DND-41 (cell line): Measurements from ENCODE around the gene HMGN3.

Experiments used
- ATAC-seq: fragments of 200-7000 bp; cut with Tn5 transposase; 3 replicates; pipeline ENCODE4 v1.9.1; 2021; ENCODE audit warnings: low read depth; ENCODE audit not compliant: insufficient read depth
- DNase-seq: peaks from one replicate; pipeline ENCODE4 v3.0.0-alpha.2; 2020
- H2AFZ ChIP-seq: 2 replicates; pipeline ENCODE4 v1.6.0; 2012; ENCODE audit warnings: low read depth, low read length
- H3K27ac ChIP-seq: 2 replicates; pipeline ENCODE4 v1.5.1; 2012; ENCODE audit warnings: low read length, inconsistent platforms
- H3K27me3 ChIP-seq: fragments of 200-600 bp; sonication (generic); 2 replicates; pipeline ENCODE4 v1.6.0; 2012; ENCODE audit warnings: low read length, mild to moderate bottlenecking, inconsistent platforms; ENCODE audit not compliant: insufficient read depth, poor library complexity
- H3K36me3 ChIP-seq: 2 replicates; pipeline ENCODE4 v1.5.1; 2012; ENCODE audit warnings: low read length, inconsistent platforms; ENCODE audit not compliant: insufficient read depth
- H3K4me1 ChIP-seq: 2 replicates; pipeline ENCODE4 v1.5.1; 2012; ENCODE audit warnings: mild to moderate bottlenecking, low read length; ENCODE audit not compliant: insufficient read depth
- H3K4me2 ChIP-seq: 2 replicates; pipeline ENCODE4 v1.6.0; 2012; ENCODE audit warnings: mild to moderate bottlenecking, moderate library complexity, low read length, inconsistent platforms; ENCODE audit not compliant: insufficient read depth
- H3K4me3 ChIP-seq, 2 experiments: fragments of 200-600 bp in 1 of 2; shearing (Covaris generic) in 1 of 2; 2 replicates each; pipeline ENCODE4 v1.5.1; 2012 to 2016; ENCODE audit warnings: inconsistent platforms in 2 of 2, low read length in 2 of 2, mild to moderate bottlenecking in 2 of 2, low read depth in 1 of 2, moderate library complexity in 1 of 2
- H3K79me2 ChIP-seq: 2 replicates; pipeline ENCODE4 v1.6.0; 2012; ENCODE audit warnings: low read length, inconsistent platforms; ENCODE audit not compliant: insufficient read depth
- H3K9ac ChIP-seq: 2 replicates; pipeline ENCODE4 v1.6.0; 2012; ENCODE audit warnings: low read depth, mild to moderate bottlenecking, inconsistent platforms, low read length, moderate library complexity
- H3K9me3 ChIP-seq: 2 replicates; pipeline ENCODE4 v1.5.1; 2012; ENCODE audit warnings: low read length, moderate library complexity, mild to moderate bottlenecking, inconsistent platforms; ENCODE audit not compliant: insufficient read depth, severe bottlenecking
- H4K20me1 ChIP-seq: 2 replicates; pipeline ENCODE4 v1.6.0; 2012; ENCODE audit warnings: low read length; ENCODE audit not compliant: insufficient read depth
- EZH2 ChIP-seq: IDR thresholded peaks from 3 replicates; pipeline ENCODE4 v1.6.1; 2012; ENCODE audit warnings: borderline replicate concordance, low read depth, mild to moderate bottlenecking, moderate library complexity, low read length, inconsistent platforms; ENCODE audit not compliant: severe bottlenecking
- TF ChIP-seq, protein P1 (sequence below): IDR thresholded peaks from 2 replicates; pipeline ENCODE4 v1.5.1; 2012; ENCODE audit warnings: borderline replicate concordance, low read length, moderate library complexity, mild to moderate bottlenecking; ENCODE audit not compliant: poor library complexity, severe bottlenecking; ENCODE audit errors: extremely low read depth

Gene HMGN3

DNA sequence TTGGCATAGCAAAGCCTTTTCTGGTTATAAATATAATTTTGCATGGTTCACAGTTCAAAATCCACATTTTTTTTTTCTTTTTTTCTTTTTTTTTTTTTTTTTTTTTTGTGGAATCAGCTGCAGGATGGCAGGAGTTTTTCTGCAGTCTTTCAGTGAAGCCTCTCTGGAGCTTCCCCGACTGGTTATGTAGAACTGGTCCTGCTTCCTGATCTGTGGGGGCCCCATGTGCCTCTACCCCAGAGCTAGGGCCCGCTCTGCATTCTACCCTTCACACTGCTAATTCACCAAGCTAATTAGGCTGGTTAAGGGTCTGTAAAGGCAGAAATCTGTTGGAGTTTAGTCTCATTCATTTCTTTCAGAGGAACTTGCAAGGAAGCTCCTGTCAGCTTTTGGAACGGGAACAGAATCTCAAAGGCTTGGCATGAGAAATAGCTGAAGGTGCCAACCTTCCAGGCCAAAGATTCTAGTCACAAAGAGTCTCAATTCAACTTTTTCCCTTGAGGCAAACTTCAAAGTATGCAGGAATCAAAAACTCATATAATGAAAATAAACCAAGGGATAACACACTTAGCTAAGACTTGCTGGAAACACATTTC lies 45.5 kb downstream of the HMGN3 start:
- DNase-seq = no peak
- H3K9ac ChIP-seq = no peak overlapping the region
- H2AFZ ChIP-seq = no peak overlapping the region

DNA sequence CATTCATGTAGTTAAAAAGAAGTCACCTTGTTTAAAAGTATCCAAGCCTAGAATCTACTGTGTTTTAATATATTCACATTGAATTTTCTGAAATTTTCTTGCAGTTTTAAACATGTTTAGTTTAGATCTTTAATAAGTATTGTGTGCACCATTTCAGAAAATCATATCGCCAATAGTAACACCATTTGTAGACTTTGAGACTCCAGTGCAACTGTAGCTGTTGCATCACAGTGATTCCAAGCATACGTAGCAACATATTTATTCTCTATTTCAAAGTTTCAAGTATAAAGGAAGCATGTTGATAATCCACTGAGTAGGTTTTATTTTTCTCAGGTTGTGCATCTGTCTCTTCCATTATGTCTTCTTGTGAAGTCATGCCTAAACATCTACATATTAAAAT lies 46.4 kb downstream of the HMGN3 start:
- H3K79me2 ChIP-seq = no peaks in the 10 kb centered on the region
- H3K4me3 ChIP-seq = no peak overlapping the region
- DNase-seq (no peak), ATAC-seq (no peak)
- peaks cover 7% of the 10 kb centered on the region for H3K9me3 ChIP-seq
- no peaks in the 10 kb centered on the region for H4K20me1 ChIP-seq
- H3K4me2 ChIP-seq = no peak overlapping the region
- no peak overlapping the region for H3K27ac ChIP-seq
- H3K4me1 ChIP-seq = no peaks in the 10 kb centered on the region
- no peaks in the 10 kb centered on the region for H3K27me3 ChIP-seq
- TF ChIP-seq, protein P1, sequence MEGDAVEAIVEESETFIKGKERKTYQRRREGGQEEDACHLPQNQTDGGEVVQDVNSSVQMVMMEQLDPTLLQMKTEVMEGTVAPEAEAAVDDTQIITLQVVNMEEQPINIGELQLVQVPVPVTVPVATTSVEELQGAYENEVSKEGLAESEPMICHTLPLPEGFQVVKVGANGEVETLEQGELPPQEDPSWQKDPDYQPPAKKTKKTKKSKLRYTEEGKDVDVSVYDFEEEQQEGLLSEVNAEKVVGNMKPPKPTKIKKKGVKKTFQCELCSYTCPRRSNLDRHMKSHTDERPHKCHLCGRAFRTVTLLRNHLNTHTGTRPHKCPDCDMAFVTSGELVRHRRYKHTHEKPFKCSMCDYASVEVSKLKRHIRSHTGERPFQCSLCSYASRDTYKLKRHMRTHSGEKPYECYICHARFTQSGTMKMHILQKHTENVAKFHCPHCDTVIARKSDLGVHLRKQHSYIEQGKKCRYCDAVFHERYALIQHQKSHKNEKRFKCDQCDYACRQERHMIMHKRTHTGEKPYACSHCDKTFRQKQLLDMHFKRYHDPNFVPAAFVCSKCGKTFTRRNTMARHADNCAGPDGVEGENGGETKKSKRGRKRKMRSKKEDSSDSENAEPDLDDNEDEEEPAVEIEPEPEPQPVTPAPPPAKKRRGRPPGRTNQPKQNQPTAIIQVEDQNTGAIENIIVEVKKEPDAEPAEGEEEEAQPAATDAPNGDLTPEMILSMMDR = no peak
- TF ChIP-seq EZH2 = no peak
- no peak overlapping the region for H2AFZ ChIP-seq
- peaks cover 8% of the 10 kb centered on the region; the same call in 1 of the 2 replicates for H3K36me3 ChIP-seq
- H3K9ac ChIP-seq = no peak overlapping the region

More for the DNA sequence above, 45.5 kb downstream of the HMGN3 start:
- ATAC-seq = no peak
- Histone ChIP-seq H3K4me3 (no peak overlapping the region), H3K27me3 (no peaks in the 10 kb centered on the region), H3K27ac (no peak overlapping the region), H3K79me2 (no peaks in the 10 kb centered on the region), H3K9me3 (peaks cover 7% of the 10 kb centered on the region), H3K4me2 (no peak overlapping the region), H3K4me1 (no peaks in the 10 kb centered on the region), H4K20me1 (no peaks in the 10 kb centered on the region), H3K36me3 (peaks cover 8% of the 10 kb centered on the region; the same call in 1 of the 2 replicates)
- TF ChIP-seq, protein P1 = no peak

DNA sequence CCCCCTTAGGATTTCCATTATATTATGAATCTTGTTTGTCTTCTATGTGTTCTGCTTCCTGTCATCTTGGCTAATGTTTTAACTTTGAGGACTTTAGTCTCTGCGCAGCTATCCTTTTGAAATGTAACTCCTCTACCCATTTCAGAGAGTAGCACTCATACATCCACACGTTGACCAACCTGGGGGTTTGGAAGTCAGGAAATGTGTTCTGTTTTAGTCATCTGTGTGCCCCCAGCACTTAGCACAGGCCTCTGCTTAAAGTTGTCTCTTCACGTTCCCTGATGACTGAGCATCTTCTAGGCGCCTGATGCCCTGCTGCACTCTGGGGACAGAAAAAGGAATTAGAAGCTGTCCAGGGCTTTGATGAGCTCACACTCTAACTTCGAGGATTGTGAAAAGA lies 47.9 kb downstream of the HMGN3 start:
- DNase-seq (no peak), ATAC-seq (no peak)
- no peak for TF ChIP-seq EZH2
- TF ChIP-seq, protein P1 = no peak
- Histone ChIP-seq H3K4me1 (no peaks in the 10 kb centered on the region), H3K27ac (no peak overlapping the region), H3K9me3 (peaks cover 6% of the 10 kb centered on the region), H3K4me3 (no peak overlapping the region), H2AFZ (no peak overlapping the region), H3K79me2 (no peaks in the 10 kb centered on the region), H3K36me3 (no peaks in the 10 kb centered on the region), H3K27me3 (no peaks in the 10 kb centered on the region), H4K20me1 (no peaks in the 10 kb centered on the region), H3K4me2 (no peak overlapping the region), H3K9ac (no peak overlapping the region)
